Psoas muscle (tissue), 8 donors: ENCODE data around the gene TAF8. TPM values are rescaled to one million over a fixed set of nuclear protein-coding genes. Genes with fewer than 3 reads are reported as not detected.

ENCODE experiments used
- ATAC-seq, 4 donors: fragments of 200-7000 bp; cut with Tn5 transposase; one replicate each; pipeline ENCODE4 v1.9.1; 2020; ENCODE audit warnings: moderate library complexity in 3 of 4, mild to moderate bottlenecking in 2 of 4
- DNase-seq, 2 donors: peaks; one replicate each; pipeline ENCODE4 v3.0.0-alpha.2; 2020
- H3K27ac ChIP-seq: fragments of 200-600 bp; one replicate; pipeline ENCODE4 v1.8.0; 2022
- H3K27me3 ChIP-seq, 3 donors: fragments of 200-600 bp in 1 of 3; one replicate each; pipeline versions ENCODE4 v1.6.1 to v1.8.0; 2013 to 2022; ENCODE audit warnings: low read length in 2 of 3, mild to moderate bottlenecking in 2 of 3, moderate library complexity in 1 of 3; ENCODE audit not compliant: insufficient read depth in 3 of 3
- H3K36me3 ChIP-seq, 2 donors: fragments of 200-600 bp in 1 of 2; one replicate each; pipeline versions ENCODE4 v1.6.1 to v1.8.0; 2013 to 2022; ENCODE audit warnings: low read depth in 1 of 2, mild to moderate bottlenecking in 1 of 2, moderate library complexity in 1 of 2; ENCODE audit not compliant: insufficient read depth in 1 of 2
- H3K4me1 ChIP-seq: fragments of 200-600 bp; one replicate; pipeline ENCODE4 v1.8.0; 2022
- H3K4me3 ChIP-seq: fragments of 200-600 bp; one replicate; pipeline ENCODE4 v1.8.0; 2022; ENCODE audit warnings: mild to moderate bottlenecking
- H3K9me3 ChIP-seq: fragments of 200-600 bp; one replicate; pipeline ENCODE4 v1.8.0; 2022
- WGBS, 3 donors: extraction: QIAGEN DNeasy Blood & Tissue Kit; methylation state at CpG; one replicate each; pipeline versions ENCODE4 v1.1.6 to v1.1.7; 2013; 5-methylcytosine and 5-hydroxymethylcytosine counted together
- intact Hi-C, 2 donors: fragments of 100-400 bp; cut with DNase I; formaldehyde crosslinking; loops; one replicate each; pipeline versions ENCODE4 v1.11.0 to v1.14.2; 2022
- polyA plus RNA-seq, 3 donors: library from polyadenylated mRNA; stranded (reverse); fragments of 200-250 nt; gene quantifications; one replicate each; pipeline ENCODE4 v1.2.3, GENCODE V29; 2013
- total RNA-seq, 4 donors: library from RNA; stranded (reverse); fragmentation: NEBNext Ultra II Directional in 2 of 4; extraction: Animal tissue kit (Norgen Biotek cat#: 25700) in 2 of 4; gene quantifications; one replicate each; pipeline versions ENCODE4 v1.2.1 to v1.2.4, GENCODE V29; 2021 to 2023
- TF ChIP-seq, protein P1 (sequence below): fragments of 200-600 bp; IDR thresholded peaks from one replicate; pipeline ENCODE4 v1.8.0; 2022; ENCODE audit warnings: antibody characterized with exemption
- donor health status: healthy with polysubstance abuse.
- donor health status: DM: no; HTN: no; CAD: no; lungs with moderate emphysema.
- donor health status: Bipolar disorder and iron deficiency.
- donor health status: healthy.
- donor health status: DM: yes; HTN: yes; CAD: no.
- donor health status: DM: no; HTN: no; CAD: no.
- donor health status: DM: no; HTN: no; CAD: no.
- donor health status: DM: yes; HTN: yes; CAD: no.

TAF8 gene
- total and polyA plus RNA-seq, 7 donors = 11.2 to 23.9 (median 17.9) TPM

DNA sequence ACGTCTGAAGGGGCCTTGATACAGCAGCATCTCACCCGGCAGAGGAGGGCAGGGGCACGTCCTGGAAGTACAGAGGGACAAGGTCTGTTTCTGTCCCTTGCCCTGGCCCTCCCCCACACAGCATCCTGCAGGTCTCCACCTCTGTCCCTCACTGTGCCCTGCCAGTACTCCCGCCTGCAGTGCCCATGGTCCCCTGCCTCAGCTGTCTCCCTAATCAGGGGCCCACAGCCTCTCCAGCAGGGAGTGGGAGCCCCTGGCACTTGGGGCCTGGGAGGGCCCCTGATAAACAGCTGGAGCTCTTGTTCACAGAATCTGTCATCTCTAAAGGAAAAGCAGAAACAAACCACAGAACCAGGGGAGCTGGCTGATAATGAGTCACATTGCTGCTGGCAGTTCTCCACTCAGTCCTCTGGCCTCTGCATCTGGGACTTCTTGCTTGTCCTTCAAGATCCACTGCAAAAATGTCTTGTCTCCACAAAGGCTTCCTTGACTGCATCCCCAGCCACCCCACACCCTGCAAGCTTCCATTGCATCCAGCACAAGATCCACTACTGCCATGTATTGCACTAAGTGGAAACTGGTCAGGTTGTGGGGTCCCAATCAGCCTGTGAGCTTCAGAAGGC is 33.2 kb upstream of the TAF8 start:
- H3K36me3 ChIP-seq = no peaks in the 10 kb centered on the region
- DNase-seq = no peak
- peak in 1 of 4 donors; percentile 27 for ATAC-seq

DNA sequence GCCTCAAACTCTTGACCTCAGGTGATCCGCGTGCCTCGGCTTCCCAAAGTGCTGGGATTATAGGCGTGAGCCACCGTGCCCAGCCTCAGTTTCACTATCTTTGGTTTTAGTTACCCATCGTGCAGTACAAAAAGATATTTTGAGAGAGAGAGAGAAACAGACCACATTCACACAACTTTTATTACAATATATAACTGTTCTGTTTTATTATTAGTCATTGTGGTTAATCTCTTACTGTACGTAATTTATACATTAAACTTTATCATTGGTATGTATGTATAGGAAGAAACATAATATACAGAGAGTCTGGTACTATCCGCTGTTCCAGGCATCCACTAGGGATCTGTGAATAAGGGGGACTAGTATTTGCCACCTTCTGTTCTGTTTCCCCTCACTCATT is 29.4 kb upstream of the TAF8 start:
- no peak overlapping the region for H3K27ac ChIP-seq
- ATAC-seq (no peak), DNase-seq (no peak)
- no peaks in the 10 kb centered on the region for H3K27me3 ChIP-seq
- no peak overlapping the region for H3K4me3 ChIP-seq
- H3K4me1 ChIP-seq = no peaks in the 10 kb centered on the region
- WGBS, 3 donors = 83 to 99% (median 94%) methylated on average over 8 of the region's 8 CpGs
- intact Hi-C loops = no loop called here
- no peaks in the 10 kb centered on the region for H3K9me3 ChIP-seq
- TF ChIP-seq, protein P1, sequence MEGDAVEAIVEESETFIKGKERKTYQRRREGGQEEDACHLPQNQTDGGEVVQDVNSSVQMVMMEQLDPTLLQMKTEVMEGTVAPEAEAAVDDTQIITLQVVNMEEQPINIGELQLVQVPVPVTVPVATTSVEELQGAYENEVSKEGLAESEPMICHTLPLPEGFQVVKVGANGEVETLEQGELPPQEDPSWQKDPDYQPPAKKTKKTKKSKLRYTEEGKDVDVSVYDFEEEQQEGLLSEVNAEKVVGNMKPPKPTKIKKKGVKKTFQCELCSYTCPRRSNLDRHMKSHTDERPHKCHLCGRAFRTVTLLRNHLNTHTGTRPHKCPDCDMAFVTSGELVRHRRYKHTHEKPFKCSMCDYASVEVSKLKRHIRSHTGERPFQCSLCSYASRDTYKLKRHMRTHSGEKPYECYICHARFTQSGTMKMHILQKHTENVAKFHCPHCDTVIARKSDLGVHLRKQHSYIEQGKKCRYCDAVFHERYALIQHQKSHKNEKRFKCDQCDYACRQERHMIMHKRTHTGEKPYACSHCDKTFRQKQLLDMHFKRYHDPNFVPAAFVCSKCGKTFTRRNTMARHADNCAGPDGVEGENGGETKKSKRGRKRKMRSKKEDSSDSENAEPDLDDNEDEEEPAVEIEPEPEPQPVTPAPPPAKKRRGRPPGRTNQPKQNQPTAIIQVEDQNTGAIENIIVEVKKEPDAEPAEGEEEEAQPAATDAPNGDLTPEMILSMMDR = no peak
- H3K36me3 ChIP-seq = no peaks in the 10 kb centered on the region

More for the DNA sequence above, 33.2 kb upstream of the TAF8 start:
- no peaks in the 10 kb centered on the region for H3K9me3 ChIP-seq
- no peak overlapping the region for H3K4me3 ChIP-seq
- TF ChIP-seq, protein P1 = no peak
- intact Hi-C loops = no loop called here
- 53 to 81% (median 58%) methylated on average over 4 of the region's 4 CpGs for WGBS, 3 donors
- no peaks in the 10 kb centered on the region for H3K4me1 ChIP-seq
- H3K27ac ChIP-seq = no peak overlapping the region
- no peaks in the 10 kb centered on the region for H3K27me3 ChIP-seq

DNA sequence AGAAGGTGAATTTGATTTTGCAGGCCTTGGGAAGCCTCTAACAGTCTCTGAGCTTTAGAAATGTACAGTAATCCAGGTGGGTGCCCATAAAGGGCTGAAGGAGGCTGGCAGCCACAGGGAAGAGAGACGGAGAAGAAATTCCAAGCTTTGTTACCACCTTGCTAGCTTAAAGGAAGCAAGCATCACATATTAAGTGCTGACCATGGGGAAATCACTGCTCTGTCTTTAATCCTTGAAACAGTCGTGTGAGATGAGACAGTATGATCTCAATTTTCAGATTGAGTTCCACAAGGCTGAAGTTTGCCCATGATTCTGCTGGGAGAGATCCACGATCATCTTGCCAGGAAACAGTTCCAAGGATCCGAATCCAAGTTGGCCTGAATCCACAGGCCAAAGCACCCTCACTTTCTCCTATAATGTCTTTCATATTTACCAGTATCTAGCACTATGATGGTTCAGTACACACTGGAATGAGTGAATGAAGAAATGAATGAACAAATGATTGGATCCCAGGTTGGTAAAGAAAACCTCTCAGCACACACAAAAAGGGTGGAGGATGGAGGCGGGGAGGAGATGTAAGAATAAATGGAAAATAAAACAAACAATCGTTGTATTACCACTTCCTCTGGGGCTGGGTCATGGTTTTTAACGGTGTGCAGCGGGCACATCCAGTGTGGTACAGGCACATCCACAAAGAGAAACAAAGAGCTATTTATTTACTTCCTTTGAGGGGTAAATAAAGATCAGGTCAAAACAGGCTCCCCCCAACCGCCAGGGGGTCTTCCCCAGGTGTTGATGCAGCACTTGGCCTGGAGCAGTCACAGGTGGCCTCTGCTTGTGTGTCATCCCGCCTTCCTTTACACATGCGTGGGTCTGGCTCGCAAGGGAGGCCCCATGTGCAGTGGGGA is 28.2 kb upstream of the TAF8 start:
- Histone ChIP-seq H3K9me3 (no peaks in the 10 kb centered on the region), H3K4me3 (no peak overlapping the region), H3K36me3 (no peaks in the 10 kb centered on the region), H3K4me1 (no peaks in the 10 kb centered on the region), H3K27ac (no peak overlapping the region), H3K27me3 (no peaks in the 10 kb centered on the region)
- WGBS, 3 donors = 36 to 45% (median 43%) methylated on average over 12 of the region's 12 CpGs
- DNase-seq (no peak), ATAC-seq (no peak)
- TF ChIP-seq, protein P1 = no peak
- intact Hi-C loops = no loop called here

DNA sequence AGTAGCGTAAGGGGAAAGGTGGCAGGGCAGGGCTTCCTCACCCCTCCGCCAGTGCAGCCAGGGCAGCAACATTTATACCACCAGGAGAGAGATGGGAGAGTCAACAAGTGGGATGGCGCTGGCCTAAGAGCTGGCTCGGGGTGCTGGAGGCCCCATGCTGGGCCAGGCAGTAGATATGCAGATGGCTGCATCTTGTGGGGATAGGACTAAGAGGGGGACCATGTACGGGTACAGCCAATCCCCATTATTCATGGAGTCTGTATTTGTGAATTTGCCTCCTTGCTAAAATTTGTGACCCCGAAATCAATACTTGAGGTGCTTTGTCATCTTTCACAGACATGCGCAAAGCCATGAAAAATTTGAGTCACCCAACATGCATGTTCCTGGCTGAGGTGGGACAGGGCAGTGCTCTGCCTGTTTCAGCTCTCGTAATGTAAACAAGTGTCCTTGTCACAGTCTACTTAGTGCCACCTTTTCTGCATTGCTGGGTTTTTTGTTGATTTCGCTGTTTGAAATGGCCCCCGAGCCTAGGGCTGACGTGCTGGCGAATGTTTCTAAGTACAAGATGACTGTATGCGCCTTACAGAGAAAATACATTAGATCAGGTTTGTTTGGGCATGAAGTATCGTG is 27.5 kb upstream of the TAF8 start:
- no peak for DNase-seq
- no peaks in the 10 kb centered on the region for H3K27me3 ChIP-seq
- no peak overlapping the region for H3K27ac ChIP-seq
- no peaks in the 10 kb centered on the region for H3K36me3 ChIP-seq
- intact Hi-C loops = no loop called here
- H3K9me3 ChIP-seq = no peaks in the 10 kb centered on the region
- no peaks in the 10 kb centered on the region for H3K4me1 ChIP-seq
- TF ChIP-seq, protein P1 = no peak
- 88 to 91% (median 90%) methylated on average over 14 of the region's 14 CpGs for WGBS, 3 donors
- no peak for ATAC-seq
- no peak overlapping the region for H3K4me3 ChIP-seq
